ENCODE data around the gene ZC3H18. TPM values are rescaled to one million over a fixed set of nuclear protein-coding genes. Genes with fewer than 3 reads are reported as not detected.
A peak's percentile ranks its signal among the peaks of the same experiment; 100 is the strongest.

Gene ZC3H18
- total and polyA plus RNA-seq, 2 experiments from 2014 or later = 30.0 to 40.7 TPM

- peaks cover 41% of the 10 kb centered on the region for H4K20me1 ChIP-seq (replicated peaks; ENCODE audit: insufficient read depth)
- no peaks in the 10 kb centered on the region for H3K9me3 Mint-ChIP-seq
- peaks cover 27% of the 10 kb centered on the region for H3K79me2 ChIP-seq (replicated peaks; ENCODE audit: insufficient read depth)
- H3K36me3 ChIP-seq (ENCODE audit: insufficient read depth) = peaks cover 5% of the 10 kb centered on the region
- ATAC-seq = no peak
- H3K27ac Mint-ChIP-seq = no peak overlapping the region
- H3K27ac ChIP-seq (ENCODE audit: low read depth) = no peak overlapping the region
- H3K36me3 Mint-ChIP-seq (ENCODE audit: low read depth) = peaks cover 34% of the 10 kb centered on the region
- H3K4me1 ChIP-seq (ENCODE audit: insufficient read depth) = peaks cover 9% of the 10 kb centered on the region; the same call in 1 of the 2 replicates
- H3K9me2 ChIP-seq (ENCODE audit: insufficient read depth) = no peaks in the 10 kb centered on the region
- no peak overlapping the region for H2AFZ ChIP-seq
- peaks cover 23% of the 10 kb centered on the region for H3F3A ChIP-seq (replicated peaks; ENCODE audit: low read depth)
- DNase-seq (ENCODE audit: low spot score) = no peak
- no peak for TF ChIP-seq ZNF114 (CRISPR knock-in tag; IDR thresholded peaks at IDR 0.05)
- no peak for TF ChIP-seq EZH2phosphoT487 (IDR thresholded peaks at IDR 0.05; ENCODE audit: unreplicated experiment)
- TF ChIP-seq POLR2AphosphoS5 (IDR thresholded peaks at IDR 0.05; ENCODE audit: low read depth) = no peak
- TF ChIP-seq CTCF (conservative IDR thresholded peaks at IDR 0.05; ENCODE audit: low read depth in 2 of 2) = peak; percentile 24 to 46; a peak in 3 of 4 replicates
- H3K4me3 Mint-ChIP-seq = no peak overlapping the region
- H3K27me3 Mint-ChIP-seq (ENCODE audit: insufficient read depth, low read depth, poor library complexity) = peaks cover 4% of the 10 kb centered on the region
- H3K4me1 Mint-ChIP-seq = peaks cover 41% of the 10 kb centered on the region
- H3K4me3 ChIP-seq = no peak overlapping the region
- H3K27me3 ChIP-seq (ENCODE audit: insufficient read depth) = no peaks in the 10 kb centered on the region
- H3K4me2 ChIP-seq = no peak overlapping the region
Measured at GRCh38 chr16:88613293-88613692, 43.1 kb downstream of the ZC3H18 start.

GRCh38 chr16:88613911-88614817, 44.0 kb downstream of the ZC3H18 start:
- peaks cover 9% of the 10 kb centered on the region; the same call in 1 of the 2 replicates for H3K4me1 ChIP-seq (ENCODE audit: insufficient read depth)
- no peak for TF ChIP-seq POLR2AphosphoS5 (IDR thresholded peaks at IDR 0.05; ENCODE audit: low read depth)
- no peak for TF ChIP-seq CREB1 (CRISPR knock-in tag; IDR thresholded peaks at IDR 0.05; ENCODE audit: low read depth)
- TF ChIP-seq EZH2phosphoT487 (IDR thresholded peaks at IDR 0.05; ENCODE audit: unreplicated experiment) = no peak
- no peak for TF ChIP-seq STAT1 (IDR thresholded peaks at IDR 0.05; ENCODE audit: unreplicated experiment)
- TF ChIP-seq ZNF114 (CRISPR knock-in tag; IDR thresholded peaks at IDR 0.05) = no peak
- no peak for TF ChIP-seq JUNB (IDR thresholded peaks at IDR 0.05; ENCODE audit: unreplicated experiment)
- TF ChIP-seq EZH2 (IDR thresholded peaks at IDR 0.05; ENCODE audit: low read depth, unreplicated experiment) = no peak
- TF ChIP-seq CTCF (conservative IDR thresholded peaks at IDR 0.05; ENCODE audit: low read depth in 2 of 2) = no peak
- TF ChIP-seq REST (IDR thresholded peaks at IDR 0.05; ENCODE audit: unreplicated experiment) = no peak
- H2AFZ ChIP-seq = no peak overlapping the region
- H3K4me2 ChIP-seq = no peak overlapping the region
- H4K20me1 ChIP-seq (replicated peaks; ENCODE audit: insufficient read depth) = peaks cover 38% of the 10 kb centered on the region
- Mint-ChIP-seq H3K36me3 (ENCODE audit: low read depth) (peaks cover 42% of the 10 kb centered on the region), H3K27ac (peak overlapping the region; percentile 78), H3K4me1 (peaks cover 50% of the 10 kb centered on the region), H3K4me3 (no peak overlapping the region), H3K9me3 (no peaks in the 10 kb centered on the region), H3K27me3 (ENCODE audit: insufficient read depth, low read depth, poor library complexity) (peaks cover 5% of the 10 kb centered on the region)
- DNase-seq (ENCODE audit: low spot score) (no peak), ATAC-seq (no peak)
- peaks cover 23% of the 10 kb centered on the region for H3F3A ChIP-seq (replicated peaks; ENCODE audit: low read depth)
- no peaks in the 10 kb centered on the region for H3K27me3 ChIP-seq (ENCODE audit: insufficient read depth)
- no peaks in the 10 kb centered on the region for H3K9me2 ChIP-seq (ENCODE audit: insufficient read depth)
- no peak overlapping the region for H3K27ac ChIP-seq (ENCODE audit: low read depth)
- no peak overlapping the region for H3K4me3 ChIP-seq
- peaks cover 5% of the 10 kb centered on the region for H3K36me3 ChIP-seq (ENCODE audit: insufficient read depth)
- peaks cover 36% of the 10 kb centered on the region for H3K79me2 ChIP-seq (replicated peaks; ENCODE audit: insufficient read depth)
